ENCODE results near the gene ADGRL3. TPM values are rescaled to one million over a fixed set of nuclear protein-coding genes. Genes with fewer than 3 reads are reported as not detected.

ADGRL3 gene
- total RNA-seq, 1 donor from 2014 or later, result 31.3 TPM

DNA sequence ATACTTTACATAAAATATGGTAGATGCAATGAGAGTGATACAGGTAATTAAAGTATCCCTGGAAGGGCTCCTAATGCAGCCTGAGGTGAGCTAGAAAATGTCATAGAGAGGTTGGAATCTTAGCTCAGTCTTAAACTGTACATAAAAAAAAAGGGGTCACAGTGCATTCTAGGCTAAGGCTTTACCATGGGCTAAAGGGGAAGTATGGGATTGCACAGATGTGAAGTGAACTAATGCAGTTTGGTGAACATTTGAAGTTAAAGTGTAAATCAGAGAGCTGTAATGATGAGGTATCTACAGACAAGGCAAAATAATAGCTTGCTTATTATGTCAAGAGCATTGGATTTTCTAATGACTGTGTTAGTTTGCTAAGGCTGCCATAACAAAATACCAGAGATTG is 405.9 kb downstream of the ADGRL3 start:
- Mint-ChIP-seq H3K4me1 (ENCODE audit: low read depth, unreplicated experiment) (peaks cover 6% of the 10 kb centered on the region), H3K4me3 (ENCODE audit: unreplicated experiment) (no peak overlapping the region), H3K36me3 (ENCODE audit: low read depth, unreplicated experiment) (peaks cover 9% of the 10 kb centered on the region), H3K9me3 (ENCODE audit: unreplicated experiment) (peaks cover 1% of the 10 kb centered on the region), H3K27ac (ENCODE audit: unreplicated experiment) (no peak overlapping the region), H3K27me3 (ENCODE audit: low read depth, unreplicated experiment) (no peaks in the 10 kb centered on the region)
- no peaks in the 10 kb centered on the region for H3K4me1 ChIP-seq (ENCODE audit: insufficient read depth, low read length)
- H3K4me2 ChIP-seq (ENCODE audit: low read length), result no peak overlapping the region
- no peak overlapping the region for H3K27ac ChIP-seq (ENCODE audit: low read depth, low read length)
- H3K36me3 ChIP-seq (ENCODE audit: insufficient read depth, low read length), result no peaks in the 10 kb centered on the region
- no peaks in the 10 kb centered on the region for H3K79me2 ChIP-seq (ENCODE audit: insufficient read depth, low read length)
- DNase-seq (ENCODE audit: low read depth), result no peak
- no peak overlapping the region for H3K4me3 ChIP-seq (ENCODE audit: insufficient read depth, low read depth, low read length)
- no peak overlapping the region for H3K9ac ChIP-seq (ENCODE audit: low read length)
- H2AFZ ChIP-seq (ENCODE audit: low read depth, low read length), result no peak overlapping the region
- FAIRE-seq, result no peak
- TF ChIP-seq, protein P1, sequence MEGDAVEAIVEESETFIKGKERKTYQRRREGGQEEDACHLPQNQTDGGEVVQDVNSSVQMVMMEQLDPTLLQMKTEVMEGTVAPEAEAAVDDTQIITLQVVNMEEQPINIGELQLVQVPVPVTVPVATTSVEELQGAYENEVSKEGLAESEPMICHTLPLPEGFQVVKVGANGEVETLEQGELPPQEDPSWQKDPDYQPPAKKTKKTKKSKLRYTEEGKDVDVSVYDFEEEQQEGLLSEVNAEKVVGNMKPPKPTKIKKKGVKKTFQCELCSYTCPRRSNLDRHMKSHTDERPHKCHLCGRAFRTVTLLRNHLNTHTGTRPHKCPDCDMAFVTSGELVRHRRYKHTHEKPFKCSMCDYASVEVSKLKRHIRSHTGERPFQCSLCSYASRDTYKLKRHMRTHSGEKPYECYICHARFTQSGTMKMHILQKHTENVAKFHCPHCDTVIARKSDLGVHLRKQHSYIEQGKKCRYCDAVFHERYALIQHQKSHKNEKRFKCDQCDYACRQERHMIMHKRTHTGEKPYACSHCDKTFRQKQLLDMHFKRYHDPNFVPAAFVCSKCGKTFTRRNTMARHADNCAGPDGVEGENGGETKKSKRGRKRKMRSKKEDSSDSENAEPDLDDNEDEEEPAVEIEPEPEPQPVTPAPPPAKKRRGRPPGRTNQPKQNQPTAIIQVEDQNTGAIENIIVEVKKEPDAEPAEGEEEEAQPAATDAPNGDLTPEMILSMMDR (IDR thresholded peaks at IDR 0.05; ENCODE audit: insufficient read depth, low read depth, low read length), result no peak
- TF ChIP-seq EZH2 (IDR thresholded peaks at IDR 0.05; ENCODE audit: insufficient read depth, low read length), result no peak
- H3K9me3 ChIP-seq (ENCODE audit: insufficient read depth, low read depth, low read length), result no peaks in the 10 kb centered on the region
- H3K27me3 ChIP-seq (ENCODE audit: insufficient read depth, low read length), result no peaks in the 10 kb centered on the region
- H4K20me1 ChIP-seq (ENCODE audit: insufficient read depth, low read length), result no peaks in the 10 kb centered on the region

DNA sequence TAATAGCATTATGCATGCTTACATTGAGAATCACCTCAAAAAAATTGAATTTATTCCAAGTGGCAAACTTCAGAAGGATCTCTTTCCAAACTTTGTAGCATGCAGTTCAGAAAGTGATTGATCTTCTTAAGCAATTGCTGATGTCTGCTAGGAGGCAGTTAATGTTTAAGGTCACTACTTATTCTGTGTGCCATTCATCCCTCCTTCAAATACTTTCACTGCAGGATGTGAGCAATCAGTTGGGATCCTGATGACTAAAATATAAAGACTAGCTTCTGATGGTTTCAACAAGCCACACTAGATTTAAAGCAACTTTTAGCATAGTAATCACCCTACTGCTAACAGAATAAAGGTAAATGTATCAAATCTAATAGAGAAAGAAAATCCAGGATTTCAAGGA is 414.1 kb downstream of the ADGRL3 start:
- peak overlapping the region; percentile 23 for H3K4me2 ChIP-seq (ENCODE audit: low read length)
- Mint-ChIP-seq H3K4me3 (ENCODE audit: unreplicated experiment) (no peak overlapping the region), H3K4me1 (ENCODE audit: low read depth, unreplicated experiment) (peaks cover 13% of the 10 kb centered on the region), H3K27me3 (ENCODE audit: low read depth, unreplicated experiment) (no peaks in the 10 kb centered on the region), H3K27ac (ENCODE audit: unreplicated experiment) (no peak overlapping the region), H3K9me3 (ENCODE audit: unreplicated experiment) (no peaks in the 10 kb centered on the region), H3K36me3 (ENCODE audit: low read depth, unreplicated experiment) (peaks cover 2% of the 10 kb centered on the region)
- DNase-seq (ENCODE audit: low read depth), result peak; percentile 32
- no peaks in the 10 kb centered on the region for H3K27me3 ChIP-seq (ENCODE audit: insufficient read depth, low read length)
- no peaks in the 10 kb centered on the region for H3K36me3 ChIP-seq (ENCODE audit: insufficient read depth, low read length)
- H3K4me3 ChIP-seq (ENCODE audit: insufficient read depth, low read depth, low read length), result no peak overlapping the region
- no peak overlapping the region for H3K9ac ChIP-seq (ENCODE audit: low read length)
- H3K4me1 ChIP-seq (ENCODE audit: insufficient read depth, low read length), result no peaks in the 10 kb centered on the region
- H3K27ac ChIP-seq (ENCODE audit: low read depth, low read length), result no peak overlapping the region
- H3K79me2 ChIP-seq (ENCODE audit: insufficient read depth, low read length), result no peaks in the 10 kb centered on the region
- no peak for FAIRE-seq
- TF ChIP-seq, protein P1 (IDR thresholded peaks at IDR 0.05; ENCODE audit: insufficient read depth, low read depth, low read length), result no peak
- TF ChIP-seq EZH2 (IDR thresholded peaks at IDR 0.05; ENCODE audit: insufficient read depth, low read length), result no peak
- H3K9me3 ChIP-seq (ENCODE audit: insufficient read depth, low read depth, low read length), result no peaks in the 10 kb centered on the region
- no peak overlapping the region for H2AFZ ChIP-seq (ENCODE audit: low read depth, low read length)
- no peaks in the 10 kb centered on the region for H4K20me1 ChIP-seq (ENCODE audit: insufficient read depth, low read length)

DNA sequence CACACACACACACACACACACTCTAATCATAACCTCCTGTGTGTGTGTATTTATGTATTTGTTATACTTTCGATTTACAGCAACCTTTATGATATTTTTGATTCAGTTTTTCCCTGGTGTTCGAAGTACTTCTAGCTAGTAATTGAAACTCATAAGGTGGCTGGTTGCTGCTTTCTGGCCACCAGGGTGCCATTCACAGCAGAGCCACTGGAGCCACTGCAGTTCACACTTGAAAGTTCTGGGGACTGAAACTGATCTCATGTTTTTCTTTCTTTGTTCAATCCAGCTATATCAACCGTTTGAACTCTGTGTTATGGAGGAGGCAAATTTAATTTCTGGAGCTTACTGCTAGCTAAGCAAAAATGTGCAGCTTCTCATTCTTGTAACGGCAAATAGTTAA is 419.4 kb downstream of the ADGRL3 start:
- FAIRE-seq (no peak), DNase-seq (ENCODE audit: low read depth) (no peak)
- H3K4me3 ChIP-seq (ENCODE audit: insufficient read depth, low read depth, low read length), result no peak overlapping the region
- no peak overlapping the region for H3K4me2 ChIP-seq (ENCODE audit: low read length)
- H3K27ac ChIP-seq (ENCODE audit: low read depth, low read length), result no peak overlapping the region
- Mint-ChIP-seq H3K4me1 (ENCODE audit: low read depth, unreplicated experiment) (peaks cover 10% of the 10 kb centered on the region), H3K9me3 (ENCODE audit: unreplicated experiment) (no peaks in the 10 kb centered on the region), H3K27me3 (ENCODE audit: low read depth, unreplicated experiment) (no peaks in the 10 kb centered on the region), H3K36me3 (ENCODE audit: low read depth, unreplicated experiment) (no peaks in the 10 kb centered on the region), H3K27ac (ENCODE audit: unreplicated experiment) (no peak overlapping the region), H3K4me3 (ENCODE audit: unreplicated experiment) (no peak overlapping the region)
- no peaks in the 10 kb centered on the region for H3K9me3 ChIP-seq (ENCODE audit: insufficient read depth, low read depth, low read length)
- no peaks in the 10 kb centered on the region for H3K79me2 ChIP-seq (ENCODE audit: insufficient read depth, low read length)
- H3K4me1 ChIP-seq (ENCODE audit: insufficient read depth, low read length), result no peaks in the 10 kb centered on the region
- no peak overlapping the region for H3K9ac ChIP-seq (ENCODE audit: low read length)
- H3K36me3 ChIP-seq (ENCODE audit: insufficient read depth, low read length), result no peaks in the 10 kb centered on the region
- no peaks in the 10 kb centered on the region for H4K20me1 ChIP-seq (ENCODE audit: insufficient read depth, low read length)
- no peak overlapping the region for H2AFZ ChIP-seq (ENCODE audit: low read depth, low read length)
- TF ChIP-seq EZH2 (IDR thresholded peaks at IDR 0.05; ENCODE audit: insufficient read depth, low read length), result no peak
- TF ChIP-seq, protein P1 (IDR thresholded peaks at IDR 0.05; ENCODE audit: insufficient read depth, low read depth, low read length), result no peak
- no peaks in the 10 kb centered on the region for H3K27me3 ChIP-seq (ENCODE audit: insufficient read depth, low read length)
